GM18511 (cell line): ENCODE results near the gene HNRNPL.
"Not testable (repeated sequence)": the region's sequence is repeated elsewhere in the genome, so short reads cannot be mapped to it uniquely, and the experiment has no call there.

Experiments
- ATAC-seq: cut with Tn5 transposase; IDR thresholded peaks from one replicate; pipeline ENCODE4 v1.9.1; 2021; ENCODE audit warnings: mild to moderate bottlenecking, moderate library complexity; ENCODE audit not compliant: unreplicated experiment

The HNRNPL gene

DNA sequence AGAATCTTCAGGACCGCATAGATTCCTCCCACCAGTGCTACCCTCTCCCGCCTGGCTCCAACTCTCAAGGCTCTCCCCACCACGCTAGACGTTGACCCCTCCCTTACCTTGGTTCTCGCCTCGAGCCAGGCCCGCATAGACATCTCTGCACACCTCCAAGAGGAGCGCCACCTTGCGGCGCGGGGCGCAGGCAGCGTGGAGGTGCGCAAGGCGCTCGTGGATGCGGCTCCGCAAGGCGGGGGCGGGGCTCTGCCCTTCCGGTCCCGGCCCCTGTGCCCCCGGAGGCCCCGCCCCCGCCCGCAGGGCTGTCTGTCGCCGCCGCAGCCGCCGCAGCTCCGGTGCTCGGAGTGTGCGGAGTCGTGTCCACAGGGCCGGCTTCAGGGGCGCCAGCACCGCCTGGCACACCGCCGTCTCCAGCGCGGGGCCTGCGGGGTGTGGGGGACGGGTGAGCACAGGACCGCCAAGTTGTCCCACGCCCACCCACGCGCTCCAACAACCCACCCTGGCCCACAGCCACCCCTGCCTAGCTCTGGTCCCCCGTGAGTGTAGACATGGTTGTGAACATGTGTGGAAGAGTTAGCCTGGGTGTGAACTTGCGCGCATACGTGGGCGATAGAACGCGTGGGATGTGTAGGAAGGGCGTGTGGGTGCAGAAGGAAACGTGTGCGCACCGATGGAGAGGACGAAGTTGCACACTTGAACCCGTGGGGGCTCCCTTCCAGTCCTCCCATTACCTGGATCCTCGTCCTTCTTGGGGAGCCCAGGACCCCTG, 20.2 kb upstream of the HNRNPL start:
- peak; percentile 72 for ATAC-seq

DNA sequence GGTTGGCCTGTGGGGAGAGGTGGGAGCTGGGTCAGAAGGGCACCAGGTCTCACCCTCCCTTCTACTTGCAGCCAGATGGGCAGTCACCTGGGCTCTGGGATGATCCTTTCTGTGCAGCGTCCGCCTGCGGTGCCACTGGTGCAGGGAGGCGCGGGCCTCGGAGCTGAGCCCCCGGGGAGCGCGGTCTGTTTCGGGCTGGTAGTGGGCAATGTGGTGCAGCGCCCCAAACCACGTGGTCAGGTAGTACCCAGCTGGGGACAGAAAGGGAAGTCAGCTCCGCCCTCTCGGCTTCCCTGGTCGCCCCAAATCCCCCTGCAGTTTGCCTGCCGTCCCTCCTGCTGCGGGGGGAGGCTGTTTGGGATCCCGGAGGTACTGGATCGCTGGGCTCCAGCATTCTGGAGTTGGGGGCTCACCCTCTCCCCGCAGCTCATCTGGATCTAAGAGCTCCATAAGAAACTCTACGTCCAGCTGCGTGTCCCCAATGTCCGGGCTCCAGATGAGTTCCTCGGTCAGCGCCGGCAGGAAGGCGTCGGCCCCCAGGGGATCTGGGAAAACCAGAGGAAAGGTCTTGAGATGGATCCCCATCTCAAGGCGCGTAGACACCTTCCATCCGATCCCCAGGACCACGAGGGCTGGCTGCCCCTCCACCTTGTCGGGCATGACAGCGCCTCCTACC, 19.5 kb upstream of the HNRNPL start:
- ATAC-seq: no peak

DNA sequence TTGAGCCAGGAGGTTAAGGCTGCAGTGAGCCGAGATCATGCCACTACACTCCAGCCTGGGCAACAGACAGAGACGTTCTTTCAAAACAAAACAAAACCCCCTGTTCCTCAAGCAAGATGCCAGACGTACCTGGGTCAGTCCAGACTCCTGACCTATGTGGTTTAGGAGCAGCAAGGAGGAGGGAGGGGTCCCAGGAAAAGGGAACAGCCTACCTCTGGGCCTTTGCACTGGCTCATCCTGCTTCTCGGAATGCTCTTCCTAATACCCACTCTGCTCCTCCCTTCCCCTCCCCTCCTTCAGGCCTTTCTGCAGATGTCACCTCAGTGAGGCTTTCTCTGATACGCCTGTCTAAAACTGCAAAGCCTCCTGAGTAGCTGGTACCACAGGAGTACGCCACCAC, 18.8 kb upstream of the HNRNPL start:
- no peak for ATAC-seq

DNA sequence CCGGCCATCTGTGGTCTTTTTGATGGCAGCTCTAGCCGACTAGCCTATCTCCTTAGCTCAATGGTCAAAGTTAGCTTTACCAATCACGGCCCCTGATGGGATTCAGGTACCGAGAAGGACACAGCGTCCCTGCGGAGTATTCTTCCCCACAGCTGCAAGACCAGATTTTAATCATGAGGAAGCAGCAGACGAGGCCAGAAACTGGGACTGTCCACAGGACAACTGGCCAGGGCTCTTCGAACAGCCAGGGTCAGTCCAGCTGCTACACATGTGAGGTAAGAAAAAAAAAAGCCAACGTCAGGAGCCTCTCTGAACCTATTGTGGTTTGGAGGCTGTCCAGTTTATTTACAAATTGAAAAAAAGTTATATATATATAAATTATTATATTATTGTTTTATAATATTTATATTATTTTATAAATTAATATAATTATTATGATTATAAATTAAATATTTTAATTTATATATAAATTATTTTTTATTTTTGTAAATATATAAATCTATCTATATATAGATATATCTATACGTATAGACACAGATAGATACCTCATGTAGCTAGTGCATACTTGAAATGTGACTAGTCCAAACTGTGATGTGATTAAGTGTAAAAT, 17.5 kb upstream of the HNRNPL start:
- ATAC-seq: no peak

DNA sequence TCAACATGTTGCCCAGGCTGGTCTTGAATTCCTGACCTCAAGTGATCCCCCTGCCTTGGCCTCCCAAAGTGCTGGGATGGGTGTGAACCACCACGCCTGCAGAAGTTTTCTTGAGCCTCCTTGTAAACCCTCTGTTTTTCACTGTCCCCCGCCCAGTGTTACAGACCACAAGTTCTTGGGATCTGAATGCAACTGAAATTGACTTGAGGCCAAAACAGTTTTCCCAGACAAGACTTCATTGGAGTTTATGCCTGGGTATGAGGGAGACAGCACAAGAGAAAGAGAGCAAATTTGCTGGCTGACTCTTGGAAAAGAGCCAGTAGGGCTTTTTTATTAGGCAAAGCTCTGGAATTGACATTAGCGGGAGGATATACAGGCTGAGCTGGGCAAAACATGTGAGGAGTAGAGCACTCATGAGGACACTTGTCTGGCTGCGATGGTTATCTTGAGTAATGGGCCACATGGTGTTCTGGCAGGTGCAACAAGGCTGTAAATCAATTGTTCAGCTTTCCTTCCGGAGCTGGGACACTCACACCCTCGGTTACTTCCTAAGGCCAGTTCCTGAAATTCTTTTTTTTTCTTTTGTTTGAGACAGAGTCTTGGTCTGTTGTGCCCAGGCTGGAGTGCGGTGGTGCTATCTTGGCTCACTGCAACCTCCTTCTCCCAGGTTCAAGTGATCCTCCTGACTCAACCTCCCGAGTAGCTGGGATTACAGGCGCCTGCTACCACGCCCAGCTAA, 12.7 kb upstream of the HNRNPL start:
- ATAC-seq: no peak

DNA sequence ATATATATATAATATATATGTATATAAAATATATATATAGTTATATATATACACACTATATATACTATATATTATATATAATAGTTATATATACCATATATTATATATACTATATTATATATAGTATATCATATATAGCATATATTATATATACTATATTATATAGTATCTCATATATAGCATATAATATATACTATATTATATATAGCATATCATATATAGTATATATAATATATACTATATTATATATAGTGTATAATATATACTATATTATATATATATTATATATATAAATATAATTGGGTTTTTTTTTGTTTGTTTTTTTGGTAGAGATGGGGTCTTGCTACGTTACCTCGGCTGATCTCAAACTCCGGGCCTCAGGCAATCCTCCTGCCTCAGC, 11.6 kb upstream of the HNRNPL start:
- ATAC-seq: no peak

DNA sequence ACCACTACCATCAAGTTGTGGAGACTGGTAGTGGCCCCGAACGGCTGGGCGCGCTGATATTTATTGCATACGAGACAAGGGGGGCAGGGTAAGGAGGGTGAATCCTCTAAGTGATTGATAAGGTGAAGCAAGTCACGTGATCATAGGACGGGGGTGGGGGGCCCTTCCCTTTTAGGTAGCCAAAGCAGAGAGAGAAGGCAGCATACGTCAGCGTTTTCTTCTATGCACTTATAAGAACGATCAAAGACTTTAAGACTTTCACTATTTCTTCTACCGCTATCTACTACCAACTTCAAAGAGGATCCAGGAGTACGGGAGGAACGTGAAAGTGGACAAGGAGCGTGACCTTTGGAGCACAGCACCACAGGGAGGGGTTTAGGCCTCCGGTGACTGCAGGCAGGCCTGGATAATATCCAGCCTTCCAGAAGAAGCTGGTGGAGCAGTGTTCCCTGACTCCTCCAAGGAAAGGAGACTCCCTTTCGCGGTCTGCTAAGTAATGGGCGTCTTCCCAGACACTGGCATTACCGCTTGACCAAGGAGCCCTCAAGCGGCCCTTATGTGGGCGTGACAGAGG, 9.9 kb upstream of the HNRNPL start:
- not testable (repeated sequence) for ATAC-seq

DNA sequence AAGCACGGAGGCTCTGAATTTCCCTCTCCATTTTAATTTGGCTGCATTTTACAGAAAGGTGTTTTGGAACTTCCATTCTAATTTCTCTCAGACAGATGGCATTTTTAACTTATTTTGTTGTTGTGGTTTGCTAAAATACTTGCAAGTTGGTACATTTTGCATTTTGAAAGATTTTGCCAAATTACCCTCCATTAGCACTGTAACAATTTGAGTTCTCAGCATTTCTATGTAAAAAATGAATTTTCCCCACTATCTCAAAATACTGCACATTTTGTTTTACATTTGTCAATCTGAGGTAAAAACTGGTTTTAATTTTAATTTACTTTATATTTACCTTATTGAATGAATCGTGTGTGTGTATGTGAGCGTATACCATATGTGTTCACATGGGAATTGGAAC, 7.0 kb upstream of the HNRNPL start:
- no peak for ATAC-seq

DNA sequence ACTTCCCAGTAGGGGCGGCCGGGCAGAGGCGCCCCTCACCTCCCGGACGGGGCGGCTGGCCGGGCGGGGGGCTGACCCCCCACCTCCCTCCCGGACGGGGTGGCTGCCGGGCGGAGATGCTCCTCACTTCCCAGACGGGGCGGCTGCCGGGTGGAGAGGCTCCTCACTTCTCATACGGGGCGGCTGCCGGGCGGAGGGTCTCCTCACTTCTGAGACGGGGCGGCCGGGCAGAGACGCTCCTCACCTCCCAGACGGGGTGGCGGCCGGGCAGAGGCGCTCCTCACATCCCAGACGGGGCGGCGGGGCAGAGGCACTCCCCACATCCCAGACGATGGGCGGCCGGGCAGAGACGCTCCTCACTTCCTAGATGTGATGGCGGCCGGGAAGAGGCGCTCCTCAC, 6.0 kb upstream of the HNRNPL start:
- ATAC-seq: not testable (repeated sequence)

DNA sequence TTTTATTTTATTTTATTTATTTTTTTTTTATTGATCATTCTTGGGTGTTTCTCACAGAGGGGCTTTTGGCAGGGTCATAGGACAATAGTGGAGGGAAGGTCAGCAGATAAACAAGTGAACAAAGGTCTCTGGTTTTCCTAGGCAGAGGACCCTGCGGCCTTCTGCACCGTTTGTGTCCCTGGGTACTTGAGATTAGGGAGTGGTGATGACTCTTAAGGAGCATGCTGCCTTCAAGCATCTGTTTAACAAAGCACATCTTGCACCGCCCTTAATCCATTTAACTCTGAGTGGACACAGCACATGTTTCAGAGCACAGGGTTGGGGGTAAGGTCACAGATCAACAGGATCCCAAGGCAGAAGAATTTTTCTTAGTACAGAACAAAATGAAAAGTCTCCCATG, 5.2 kb upstream of the HNRNPL start:
- not testable (repeated sequence) for ATAC-seq

DNA sequence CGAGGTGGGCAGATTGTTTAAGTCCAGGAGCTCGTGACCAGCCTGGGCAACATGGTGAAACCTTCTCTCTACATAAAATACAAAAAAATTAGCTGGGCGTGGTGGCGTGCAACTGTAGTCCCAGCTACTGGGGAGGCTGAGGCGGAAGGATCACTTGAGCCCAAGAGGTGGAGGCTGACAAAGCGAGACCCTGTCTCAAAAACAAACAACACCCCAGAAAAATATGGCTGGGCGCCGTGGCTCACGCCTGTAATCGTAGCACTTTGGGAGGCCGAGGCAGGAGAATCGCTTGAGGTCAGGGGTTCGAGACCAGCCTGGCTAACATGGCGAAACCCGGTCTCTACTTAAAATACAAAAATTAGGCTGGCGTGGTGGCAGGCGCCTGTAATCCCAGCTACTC, 3.4 kb upstream of the HNRNPL start:
- no peak for ATAC-seq

DNA sequence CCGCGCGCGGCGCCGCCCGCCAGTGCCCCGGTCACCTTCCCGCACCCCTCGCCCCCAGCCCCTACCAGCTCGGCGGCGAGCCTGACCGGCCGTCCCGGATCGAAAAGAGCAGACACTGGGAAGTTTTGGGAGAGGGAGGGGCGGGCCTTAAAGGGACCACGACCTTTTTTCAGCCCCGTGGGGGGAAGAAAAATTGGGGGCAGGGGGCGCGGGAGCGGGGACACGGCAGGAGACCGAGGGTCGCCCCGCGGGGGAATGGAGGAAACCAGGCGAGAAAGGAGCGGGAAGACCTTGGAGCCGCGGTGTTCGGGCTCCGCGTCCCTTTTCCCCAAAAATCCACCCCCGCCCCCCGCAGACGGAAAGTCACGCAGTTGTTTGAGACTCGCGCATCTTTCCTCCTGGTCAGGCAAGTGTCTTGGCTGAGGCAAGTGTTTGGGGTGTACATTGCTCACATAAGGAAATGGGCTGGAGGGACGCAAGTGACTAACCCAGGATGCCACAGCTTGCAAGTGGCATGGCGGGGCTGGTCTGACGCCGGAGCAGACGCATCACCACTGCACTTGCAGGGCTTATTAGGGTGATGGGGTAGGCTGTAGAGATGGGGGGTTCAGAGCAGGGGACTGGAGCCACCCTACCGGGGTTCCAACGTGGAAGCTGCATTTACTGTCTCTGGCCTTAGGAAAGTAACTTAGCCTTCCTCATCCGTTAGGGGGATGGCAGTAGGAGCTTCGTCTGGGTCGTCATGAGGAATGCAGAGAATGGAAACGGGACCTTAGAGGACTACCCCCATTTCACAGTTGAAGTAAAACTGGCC, 2.7 kb upstream of the HNRNPL start:
- ATAC-seq: no peak

DNA sequence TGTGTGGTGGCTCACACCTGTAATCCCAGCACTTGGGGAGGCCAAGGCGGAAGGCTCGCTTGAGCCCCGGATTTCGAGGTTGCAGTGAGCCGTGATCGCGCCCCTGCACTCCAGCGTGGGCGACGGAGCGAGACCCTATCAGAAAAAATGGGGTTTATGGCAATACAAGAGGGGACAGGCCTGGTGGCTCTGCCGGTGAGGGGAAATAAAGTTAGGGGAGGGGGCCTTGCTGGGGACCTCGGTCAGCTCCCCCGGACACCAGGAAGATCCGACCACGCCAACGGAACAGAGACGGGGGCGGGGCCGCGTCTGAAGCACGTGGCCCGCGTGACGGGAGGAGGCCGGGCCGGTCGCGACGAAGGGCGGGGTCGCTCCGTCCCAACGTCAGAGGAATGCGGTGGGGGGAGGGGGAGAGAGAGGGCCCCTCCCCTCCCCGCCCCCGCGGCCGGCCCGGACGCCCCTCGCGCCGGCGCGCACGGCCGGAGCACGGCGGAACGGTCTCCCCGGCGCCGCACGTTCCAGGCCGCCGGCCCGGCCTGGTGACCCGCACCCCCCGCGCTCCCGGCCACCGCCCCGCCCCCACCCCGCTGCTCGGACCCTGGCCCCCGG, 1.9 kb upstream of the HNRNPL start:
- peak; percentile 20 for ATAC-seq

DNA sequence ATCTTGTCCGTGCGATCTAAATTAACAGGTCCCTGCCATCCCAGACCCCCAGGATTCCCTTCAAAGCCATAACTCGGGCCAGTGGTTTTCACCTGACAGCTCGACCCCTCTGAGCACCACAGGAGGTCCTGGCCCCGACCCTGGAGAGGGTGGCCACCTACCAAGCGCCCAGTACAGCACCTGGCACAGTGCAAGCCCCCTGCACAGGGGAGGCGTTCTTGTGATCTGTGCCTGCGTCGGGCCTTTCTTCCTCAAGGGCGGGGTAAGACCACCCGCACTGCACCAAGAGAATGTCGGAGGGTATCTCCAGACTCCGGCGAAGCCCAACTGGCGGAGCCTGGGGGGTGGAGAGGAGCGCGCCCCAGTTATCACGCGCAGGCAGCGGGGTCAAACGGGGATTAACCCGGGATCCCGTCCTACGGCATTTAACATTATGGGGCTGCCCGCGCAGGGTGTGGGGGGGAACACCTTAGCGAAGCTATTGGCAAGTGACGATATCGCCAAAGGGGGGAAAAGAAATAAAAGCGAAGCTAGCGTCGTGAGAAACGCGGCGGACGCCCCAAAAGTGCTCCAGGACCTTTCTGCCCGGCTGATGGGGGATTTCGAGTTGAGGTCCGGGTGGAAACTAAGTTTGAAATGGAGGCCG, 1.3 kb upstream of the HNRNPL start:
- ATAC-seq: no peak

DNA sequence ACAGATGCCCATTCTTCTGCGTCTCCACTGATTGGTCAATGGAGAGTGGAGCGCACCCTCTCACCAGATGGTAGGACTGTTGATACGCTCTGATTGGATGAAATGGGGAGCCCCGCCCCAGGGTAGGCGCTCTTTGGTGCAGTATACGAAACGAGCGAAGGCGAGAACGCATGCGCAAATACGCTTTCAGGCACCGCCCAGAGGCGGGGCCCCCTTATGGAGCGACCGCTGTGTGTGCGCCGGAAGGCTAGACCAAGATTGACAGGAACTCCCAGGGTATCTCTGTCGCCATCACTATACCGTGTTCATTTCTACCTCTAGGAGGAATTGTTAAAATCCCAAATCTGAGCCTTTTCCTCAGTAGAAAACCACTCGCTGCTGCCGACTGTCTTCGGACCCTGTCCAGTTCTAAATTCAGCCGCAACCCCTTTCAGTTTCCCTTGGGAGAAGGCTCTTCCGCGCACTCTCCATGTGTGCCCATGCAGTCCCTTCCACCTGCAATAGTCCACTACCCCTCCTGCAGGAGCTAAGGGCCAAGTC, 720 bp upstream of the HNRNPL start:
- ATAC-seq: peak; percentile 72

DNA sequence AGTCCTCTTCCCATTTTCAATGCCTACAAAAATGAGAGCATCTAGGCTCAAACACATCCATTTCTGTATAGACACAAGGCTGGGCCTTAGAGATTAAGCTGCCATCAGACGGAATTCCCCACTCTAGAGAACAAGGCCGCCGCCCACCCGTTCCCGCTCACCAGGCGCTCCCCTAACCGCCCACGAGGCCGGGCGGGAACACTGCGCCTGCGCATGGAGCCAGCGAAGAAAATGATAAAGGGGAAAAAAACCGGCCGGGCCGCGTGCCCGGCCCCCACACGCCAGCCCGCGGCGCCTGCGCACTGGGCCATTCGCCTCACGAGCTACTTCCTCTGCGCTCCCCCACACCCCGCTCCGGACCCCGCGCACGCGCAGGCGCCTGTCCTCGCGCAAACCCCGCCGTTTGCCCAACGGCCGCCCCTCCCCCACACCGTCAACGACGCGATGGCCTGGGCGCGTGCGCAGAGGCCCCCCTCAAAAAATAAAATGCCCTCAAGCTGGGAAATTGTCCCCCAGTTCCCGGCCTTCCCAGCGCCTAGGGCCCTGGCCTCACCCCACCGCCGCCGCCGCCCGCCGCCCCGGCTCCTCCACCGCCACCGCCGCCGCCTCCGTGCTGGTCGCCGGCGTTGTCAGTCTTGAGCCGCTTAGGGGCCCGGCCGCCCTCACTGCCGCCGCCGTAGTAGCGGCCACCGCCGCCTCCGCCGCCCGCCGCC, 483 bp downstream of the HNRNPL start:
- peak; percentile 14 for ATAC-seq

DNA sequence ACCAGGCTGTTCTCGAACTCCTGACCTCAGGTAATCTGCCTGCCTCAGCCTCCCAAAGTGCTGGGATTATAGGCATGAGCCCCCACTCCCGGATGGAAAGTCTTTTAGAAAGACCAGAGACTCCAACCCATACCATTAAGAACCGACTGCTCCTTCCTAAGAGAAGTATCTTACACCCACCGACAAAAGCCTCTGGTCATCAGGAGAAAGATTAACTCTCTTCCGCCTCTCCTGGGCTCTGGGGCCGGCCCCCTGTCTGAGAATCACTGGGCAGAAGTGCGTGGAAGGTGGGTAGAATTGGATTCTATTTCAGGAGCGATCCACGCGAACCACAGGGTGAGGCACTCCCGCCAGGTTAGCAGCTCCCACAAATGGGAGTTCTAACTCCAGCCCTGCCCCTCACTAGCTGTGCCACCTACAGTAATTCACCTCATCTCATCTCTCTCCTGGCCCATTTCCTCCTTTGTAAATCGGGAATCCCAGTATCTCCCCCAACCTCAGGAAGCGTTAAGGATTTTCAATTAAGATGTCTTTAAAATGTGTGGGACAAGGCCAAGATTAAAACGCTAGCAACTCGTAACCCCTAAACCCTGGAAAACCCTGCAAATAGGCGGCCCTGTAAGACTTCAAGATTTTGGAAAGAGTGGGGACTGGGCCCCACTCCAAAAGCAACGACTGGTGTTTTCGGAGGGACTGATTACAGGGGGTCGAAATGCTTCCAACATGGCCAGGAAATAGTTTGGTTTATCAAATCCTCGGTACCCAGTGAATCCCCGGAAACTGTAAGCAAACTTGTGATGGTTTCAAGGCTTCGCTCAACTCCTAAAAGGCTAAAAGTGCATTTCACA, 1.3 kb downstream of the HNRNPL start:
- ATAC-seq: no peak

DNA sequence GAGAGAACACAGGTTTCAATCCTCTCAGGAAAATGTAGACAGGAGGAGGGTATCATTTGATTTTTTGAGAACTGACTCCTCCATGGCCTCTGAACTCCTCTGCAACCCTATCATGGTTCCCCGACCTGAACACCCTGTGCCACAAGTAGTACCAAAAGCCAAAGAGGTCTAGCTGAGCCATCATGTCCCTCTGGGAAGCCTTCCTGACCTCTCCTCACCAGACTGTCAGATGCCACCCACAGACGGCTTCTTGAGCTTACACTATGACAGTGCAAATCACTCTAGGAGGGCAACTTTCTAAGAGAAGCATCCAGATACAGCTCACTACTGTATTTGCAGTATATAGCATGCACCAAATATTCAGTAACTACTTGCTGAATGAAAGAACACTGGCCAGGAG, 3.7 kb downstream of the HNRNPL start:
- ATAC-seq: no peak
